Germinal center (tissue), 1 donor: ENCODE measurements around the gene DLG3.

Source experiments
- DNase-seq: peaks from one replicate; pipeline ENCODE4 v3.0.0; 2012; ENCODE audit warnings: mixed read lengths, low spot score

DLG3 gene

GRCh38 chrX:70437921-70438665 lies 6.5 kb upstream of the DLG3 start:
- DNase-seq = no peak

- no peak for DNase-seq
These were observed 5.6 kb upstream of the DLG3 start for GRCh38 chrX:70439016-70439415.

- no peak for DNase-seq
These were observed 2.4 kb upstream of the DLG3 start for GRCh38 chrX:70442224-70442623.

- DNase-seq = no peak
These were observed 466 bp downstream of the DLG3 start for GRCh38 chrX:70444946-70445656.

GRCh38 chrX:70445951-70446350 lies 1.3 kb downstream of the DLG3 start:
- DNase-seq = no peak

GRCh38 chrX:70446380-70447350 lies 2.0 kb downstream of the DLG3 start:
- no peak for DNase-seq

GRCh38 chrX:70449457-70449966 lies 4.9 kb downstream of the DLG3 start:
- no peak for DNase-seq

- peak; percentile 60 for DNase-seq
These were observed 7.6 kb downstream of the DLG3 start for GRCh38 chrX:70452143-70452733.

GRCh38 chrX:70453024-70453618 lies 8.5 kb downstream of the DLG3 start:
- DNase-seq = no peak

GRCh38 chrX:70454441-70455365 lies 10.1 kb downstream of the DLG3 start:
- peak; percentile 79 for DNase-seq

GRCh38 chrX:70455366-70456202 lies 10.9 kb downstream of the DLG3 start:
- DNase-seq = no peak

- DNase-seq = no peak
These were observed 11.6 kb downstream of the DLG3 start for GRCh38 chrX:70456256-70456655.

- DNase-seq = no peak
These were observed 16.4 kb downstream of the DLG3 start for GRCh38 chrX:70461026-70461425.

GRCh38 chrX:70464051-70464450 lies 19.4 kb downstream of the DLG3 start:
- no peak for DNase-seq

GRCh38 chrX:70466968-70467367 lies 22.3 kb downstream of the DLG3 start:
- no peak for DNase-seq

GRCh38 chrX:70468709-70469108 lies 24.1 kb downstream of the DLG3 start:
- DNase-seq = no peak

GRCh38 chrX:70470850-70471289 lies 26.2 kb downstream of the DLG3 start:
- no peak for DNase-seq

GRCh38 chrX:70476166-70476933 lies 31.7 kb downstream of the DLG3 start:
- no peak for DNase-seq
